Loucy (cell line): Measurements from ENCODE around the gene ALG12.
"Not testable (repeated sequence)": the region's sequence is repeated elsewhere in the genome, so short reads cannot be mapped to it uniquely, and the experiment has no call there.

Experiments used
- H2AFZ ChIP-seq: fragments of 200-600 bp; sonication (generic); 2 replicates; pipeline ENCODE4 v1.6.0; 2016; ENCODE audit warnings: antibody characterized with exemption, mild to moderate bottlenecking, low read length, moderate library complexity
- H3F3A ChIP-seq: fragments of 200-600 bp; 2 replicates; pipeline ENCODE4 v1.6.0; 2016; ENCODE audit warnings: antibody characterized with exemption, low read depth, mild to moderate bottlenecking
- H3K27me3 ChIP-seq: fragments of 200-600 bp; sonication (generic); 2 replicates; pipeline ENCODE4 v1.6.1; 2014; ENCODE audit warnings: low read length, mild to moderate bottlenecking; ENCODE audit not compliant: insufficient read depth, poor library complexity, severe bottlenecking
- H3K36me3 ChIP-seq: fragments of 200-600 bp; sonication (generic); 2 replicates; pipeline ENCODE4 v1.6.1; 2016; ENCODE audit warnings: low read length; ENCODE audit not compliant: insufficient read depth
- H3K4me1 ChIP-seq: fragments of 200-600 bp; sonication (generic); 2 replicates; pipeline ENCODE4 v1.5.1; 2014; ENCODE audit warnings: low read length, mild to moderate bottlenecking; ENCODE audit not compliant: insufficient read depth, poor library complexity, severe bottlenecking
- H3K4me2 ChIP-seq: fragments of 200-600 bp; sonication (generic); 2 replicates; pipeline ENCODE4 v1.6.0; 2014; ENCODE audit warnings: antibody characterized with exemption, low read length, low read depth, mild to moderate bottlenecking; ENCODE audit not compliant: poor library complexity, severe bottlenecking
- H3K4me3 ChIP-seq: fragments of 200-600 bp; sonication (generic); 2 replicates; pipeline ENCODE4 v1.5.1; 2014; ENCODE audit warnings: low read length, mild to moderate bottlenecking, mixed read lengths; ENCODE audit not compliant: poor library complexity, severe bottlenecking
- H3K79me2 ChIP-seq: fragments of 200-600 bp; sonication (generic); 2 replicates; pipeline ENCODE4 v1.6.1; 2014; ENCODE audit warnings: low read length; ENCODE audit not compliant: insufficient read depth
- H3K9ac ChIP-seq: fragments of 200-600 bp; sonication (generic); 2 replicates; pipeline ENCODE4 v1.6.0; 2014; ENCODE audit warnings: mild to moderate bottlenecking, low read depth, low read length, moderate library complexity; ENCODE audit not compliant: poor library complexity, severe bottlenecking
- H3K9me2 ChIP-seq: fragments of 200-600 bp; sonication (generic); replicated peaks from 2 replicates; pipeline ENCODE4 v1.6.1; 2016; ENCODE audit warnings: low read depth, low read length, mixed read lengths
- H3K9me3 ChIP-seq: fragments of 200-600 bp; sonication (generic); 2 replicates; pipeline ENCODE4 v1.6.1; 2014; ENCODE audit warnings: mild to moderate bottlenecking, antibody characterized with exemption, low read length, low read depth; ENCODE audit not compliant: insufficient read depth
- H4K20me1 ChIP-seq: fragments of 200-600 bp; sonication (generic); 2 replicates; pipeline ENCODE4 v1.6.0; 2014; ENCODE audit warnings: antibody characterized with exemption, low read length, mild to moderate bottlenecking; ENCODE audit not compliant: insufficient read depth, poor library complexity, severe bottlenecking
- EZH2phosphoT487 ChIP-seq: fragments of 200-600 bp; IDR thresholded peaks from 2 replicates; pipeline ENCODE4 v1.6.1; 2018; ENCODE audit warnings: antibody characterized with exemption, mild to moderate bottlenecking, moderate library complexity, borderline replicate concordance
- TF ChIP-seq, protein P1 (sequence below): fragments of 200-600 bp; sonication (generic); conservative IDR thresholded peaks from 2 replicates; pipeline ENCODE4 v1.5.1; 2014; ENCODE audit warnings: mild to moderate bottlenecking, antibody characterized with exemption, low read length

Gene ALG12

GRCh38 chr22:49853981-49854831, 64.0 kb downstream of the ALG12 start:
- no peak overlapping the region for H2AFZ ChIP-seq
- H3K36me3 ChIP-seq: no peaks in the 10 kb centered on the region
- TF ChIP-seq, protein P1, sequence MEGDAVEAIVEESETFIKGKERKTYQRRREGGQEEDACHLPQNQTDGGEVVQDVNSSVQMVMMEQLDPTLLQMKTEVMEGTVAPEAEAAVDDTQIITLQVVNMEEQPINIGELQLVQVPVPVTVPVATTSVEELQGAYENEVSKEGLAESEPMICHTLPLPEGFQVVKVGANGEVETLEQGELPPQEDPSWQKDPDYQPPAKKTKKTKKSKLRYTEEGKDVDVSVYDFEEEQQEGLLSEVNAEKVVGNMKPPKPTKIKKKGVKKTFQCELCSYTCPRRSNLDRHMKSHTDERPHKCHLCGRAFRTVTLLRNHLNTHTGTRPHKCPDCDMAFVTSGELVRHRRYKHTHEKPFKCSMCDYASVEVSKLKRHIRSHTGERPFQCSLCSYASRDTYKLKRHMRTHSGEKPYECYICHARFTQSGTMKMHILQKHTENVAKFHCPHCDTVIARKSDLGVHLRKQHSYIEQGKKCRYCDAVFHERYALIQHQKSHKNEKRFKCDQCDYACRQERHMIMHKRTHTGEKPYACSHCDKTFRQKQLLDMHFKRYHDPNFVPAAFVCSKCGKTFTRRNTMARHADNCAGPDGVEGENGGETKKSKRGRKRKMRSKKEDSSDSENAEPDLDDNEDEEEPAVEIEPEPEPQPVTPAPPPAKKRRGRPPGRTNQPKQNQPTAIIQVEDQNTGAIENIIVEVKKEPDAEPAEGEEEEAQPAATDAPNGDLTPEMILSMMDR: no peak
- no peak for TF ChIP-seq EZH2phosphoT487
- H3K27me3 ChIP-seq: no peaks in the 10 kb centered on the region
- no peaks in the 10 kb centered on the region for H3K9me2 ChIP-seq
- peaks cover 74% of the 10 kb centered on the region for H3K4me1 ChIP-seq
- peaks cover 69% of the 10 kb centered on the region for H3K79me2 ChIP-seq
- peak overlapping the region; percentile 90 for H3K9ac ChIP-seq
- peaks cover 9% of the 10 kb centered on the region for H3F3A ChIP-seq
- H3K4me2 ChIP-seq: peak overlapping the region; percentile 90
- H3K4me3 ChIP-seq: peak overlapping the region; percentile 79
- H4K20me1 ChIP-seq: peaks cover 48% of the 10 kb centered on the region
- H3K9me3 ChIP-seq: no peaks in the 10 kb centered on the region

DNA sequence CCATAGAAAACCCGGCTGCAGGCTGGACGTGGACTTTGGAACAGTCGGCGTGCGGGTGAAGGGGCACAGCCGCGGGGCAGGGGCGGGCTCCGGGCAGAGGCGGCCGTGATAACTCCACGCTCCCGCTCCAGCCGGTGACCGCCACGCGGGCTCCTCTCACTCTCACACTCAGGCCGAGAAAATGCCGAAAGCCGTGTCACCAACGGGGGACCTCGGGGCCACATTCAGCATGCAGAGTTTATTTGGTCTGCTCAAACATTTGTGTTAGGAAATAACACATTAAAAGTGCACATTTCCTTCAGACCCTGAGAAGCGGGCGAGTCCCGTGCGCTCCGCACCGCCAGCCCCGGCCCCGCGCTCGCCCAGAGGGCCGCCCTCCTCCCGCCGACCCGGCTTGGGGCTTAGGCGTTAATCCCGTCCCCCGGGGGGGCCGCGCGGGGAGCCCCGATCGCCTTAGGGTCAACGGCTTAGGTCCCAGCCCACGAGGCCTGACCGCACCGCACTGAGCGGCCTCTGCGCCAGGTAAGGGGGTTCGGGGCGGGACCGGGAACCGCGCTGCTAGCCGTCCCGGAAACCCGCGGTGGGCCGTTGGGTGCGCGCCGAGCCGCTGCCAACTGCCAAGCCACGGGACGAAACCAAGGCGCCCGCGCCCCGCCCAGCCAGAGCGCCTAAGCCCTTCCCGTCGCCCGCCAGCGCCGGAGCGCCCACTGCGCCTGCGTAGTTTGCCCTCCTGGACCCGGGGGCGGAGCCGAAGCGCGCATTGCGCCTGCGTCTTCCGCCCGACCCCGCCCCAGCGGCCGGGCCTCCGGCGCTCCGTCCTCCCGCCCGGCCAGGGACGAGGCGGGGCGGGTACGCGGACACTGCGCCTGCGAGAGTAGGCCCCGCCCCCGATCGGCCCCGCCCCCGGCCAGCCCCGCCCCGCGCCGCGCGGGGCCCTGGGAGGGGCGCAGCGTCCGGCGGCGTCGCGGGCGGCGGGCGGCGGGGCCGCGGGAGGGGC, 65.0 kb downstream of the ALG12 start, which contains the start of gene ZBED4:
Gene ZBED4, plus strand, starts transcription at position 947 of the 997 bp plus-strand sequence. CDS start 29,819 bp downstream, outside the sequence.
- Histone ChIP-seq H3K4me1 (peaks cover 64% of the 10 kb centered on the region), H3K9me3 (no peaks in the 10 kb centered on the region), H3K27me3 (no peaks in the 10 kb centered on the region), H3K36me3 (no peaks in the 10 kb centered on the region), H4K20me1 (peaks cover 38% of the 10 kb centered on the region), H2AFZ (no peak within 1 kb of the TSS), H3K9me2 (no peaks in the 10 kb centered on the region), H3K4me3 (peak within 1 kb of the TSS; percentile 81), H3K79me2 (peaks cover 59% of the 10 kb centered on the region), H3F3A (peaks cover 9% of the 10 kb centered on the region), H3K4me2 (peak within 1 kb of the TSS; percentile 90), H3K9ac (peak within 1 kb of the TSS; percentile 98)
- TF ChIP-seq EZH2phosphoT487: no peak
- TF ChIP-seq, protein P1: no peak

GRCh38 chr22:49852568-49852897, 65.7 kb downstream of the ALG12 start:
- H3K79me2 ChIP-seq: peaks cover 52% of the 10 kb centered on the region
- H3K9ac ChIP-seq: peak overlapping the region; percentile 98
- H3K4me1 ChIP-seq: peaks cover 58% of the 10 kb centered on the region
- H4K20me1 ChIP-seq: peaks cover 32% of the 10 kb centered on the region
- H3K27me3 ChIP-seq, H3K9me3 ChIP-seq, H3F3A ChIP-seq, H3K9me2 ChIP-seq, H3K36me3 ChIP-seq, H2AFZ ChIP-seq: not testable (repeated sequence)
- peak overlapping the region; percentile 86 for H3K4me2 ChIP-seq
- H3K4me3 ChIP-seq: peak overlapping the region; percentile 81
